GM10248 (cell line): Measurements from ENCODE around the gene DRC3.

Experiments used
- CTCF ChIA-PET: fragments of 300-600 bp; sonication (Branson Sonifier 250); formaldehyde crosslinking; extraction: SDS; loops from one replicate; lab custom pipeline; 2021; ENCODE audit warnings: antibody characterized with exemption; lab: Yijun Ruan, JAX
- POLR2A ChIA-PET: fragments of 350-650 bp; sonication (Branson Sonifier 250); formaldehyde crosslinking; extraction: SDS; loops from one replicate; lab custom pipeline; 2020; ENCODE audit warnings: antibody characterized with exemption; lab: Yijun Ruan, JAX
- DNase-seq: peaks from one replicate; pipeline ENCODE4 v3.0.0; 2012; ENCODE audit errors: extremely low spot score
- TF ChIP-seq, protein P1 (sequence below): IDR thresholded peaks from 2 replicates; pipeline ENCODE4 v1.5.1; 2012; ENCODE audit warnings: mild to moderate bottlenecking, low read depth; ENCODE audit errors: extremely low read depth, missing control alignments, control extremely low read depth

The DRC3 gene

GRCh38 chr17:18025945-18026776, 53.5 kb downstream of the DRC3 start:
- CTCF ChIA-PET: interaction anchor here (1.1 to 4.9 kb wide), 8 partner anchors 8 to 135 kb away, joined by 3 to 32 read pairs (median 4); no protein-coding TSS in a partner anchor
- POLR2A ChIA-PET: no interaction called here
- DNase-seq: no peak
- TF ChIP-seq, protein P1, sequence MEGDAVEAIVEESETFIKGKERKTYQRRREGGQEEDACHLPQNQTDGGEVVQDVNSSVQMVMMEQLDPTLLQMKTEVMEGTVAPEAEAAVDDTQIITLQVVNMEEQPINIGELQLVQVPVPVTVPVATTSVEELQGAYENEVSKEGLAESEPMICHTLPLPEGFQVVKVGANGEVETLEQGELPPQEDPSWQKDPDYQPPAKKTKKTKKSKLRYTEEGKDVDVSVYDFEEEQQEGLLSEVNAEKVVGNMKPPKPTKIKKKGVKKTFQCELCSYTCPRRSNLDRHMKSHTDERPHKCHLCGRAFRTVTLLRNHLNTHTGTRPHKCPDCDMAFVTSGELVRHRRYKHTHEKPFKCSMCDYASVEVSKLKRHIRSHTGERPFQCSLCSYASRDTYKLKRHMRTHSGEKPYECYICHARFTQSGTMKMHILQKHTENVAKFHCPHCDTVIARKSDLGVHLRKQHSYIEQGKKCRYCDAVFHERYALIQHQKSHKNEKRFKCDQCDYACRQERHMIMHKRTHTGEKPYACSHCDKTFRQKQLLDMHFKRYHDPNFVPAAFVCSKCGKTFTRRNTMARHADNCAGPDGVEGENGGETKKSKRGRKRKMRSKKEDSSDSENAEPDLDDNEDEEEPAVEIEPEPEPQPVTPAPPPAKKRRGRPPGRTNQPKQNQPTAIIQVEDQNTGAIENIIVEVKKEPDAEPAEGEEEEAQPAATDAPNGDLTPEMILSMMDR: no peak

DNA sequence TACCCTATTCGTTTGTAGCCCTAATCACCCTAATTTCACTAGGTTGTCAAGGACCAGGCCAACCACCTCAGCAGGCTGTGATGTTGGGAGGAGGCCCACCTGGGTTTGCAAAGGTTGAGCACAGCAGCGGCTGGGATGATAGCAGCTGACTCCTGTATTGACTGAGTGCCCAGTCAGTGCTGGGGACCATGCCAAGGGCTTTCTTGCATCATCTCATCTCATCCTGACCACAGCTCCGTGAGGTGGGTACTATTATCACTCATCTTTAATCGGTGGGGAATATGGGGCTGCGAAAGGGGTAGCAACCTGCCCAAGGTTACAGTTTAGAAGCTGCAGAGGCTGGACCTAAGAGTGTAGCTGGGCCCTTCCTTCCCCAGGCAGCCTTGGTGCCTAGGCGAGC, 54.6 kb downstream of the DRC3 start:
- no peak for DNase-seq
- ChIA-PET CTCF (interaction anchor here (1.3 to 4.9 kb wide), 3 partner anchors 108 to 166 kb away, joined by 3 to 19 read pairs (median 5); no protein-coding TSS in a partner anchor), POLR2A (no interaction called here)
- TF ChIP-seq, protein P1: no peak

- ChIA-PET CTCF (interaction anchor here (1.1 to 4.9 kb wide), 6 partner anchors 10 to 168 kb away, joined by 3 to 19 read pairs (median 4); no protein-coding TSS in a partner anchor), POLR2A (no interaction called here)
- TF ChIP-seq, protein P1: no peak
- DNase-seq: no peak
These were observed 55.7 kb downstream of the DRC3 start for GRCh38 chr17:18028114-18028951.

GRCh38 chr17:18028952-18029540, 56.4 kb downstream of the DRC3 start:
- DNase-seq: no peak
- ChIA-PET CTCF (interaction anchor here (1.1 to 4.9 kb wide), 4 partner anchors 9 to 169 kb away, joined by 3 to 19 read pairs (median 4); no protein-coding TSS in a partner anchor), POLR2A (no interaction called here)
- TF ChIP-seq, protein P1: no peak

DNA sequence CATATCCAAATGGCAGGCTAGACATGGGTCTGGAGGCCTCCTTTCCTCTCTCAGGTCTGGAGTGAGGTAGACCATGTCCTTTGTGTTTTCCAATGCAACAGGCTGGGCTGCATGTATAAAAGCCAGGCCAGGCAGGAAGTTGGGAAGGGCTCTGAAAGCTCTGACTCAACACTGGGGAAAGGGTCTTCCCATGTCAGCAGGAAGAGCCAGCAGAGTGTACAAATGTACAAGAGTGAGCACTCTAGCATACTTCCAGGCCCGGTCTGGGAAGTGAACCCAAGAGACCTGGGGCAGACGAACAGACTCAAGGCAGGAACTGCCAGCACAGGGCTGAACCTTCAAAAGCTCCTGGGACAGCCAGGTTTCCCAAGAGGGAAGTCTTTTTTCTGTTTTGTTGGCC, 59.3 kb downstream of the DRC3 start:
- DNase-seq: no peak
- TF ChIP-seq, protein P1: no peak
- ChIA-PET POLR2A (no interaction called here), CTCF (interaction anchor here (0.9 to 4.0 kb wide), 7 partner anchors 7 to 350 kb away, joined by 3 to 50 read pairs (median 10); no protein-coding TSS in a partner anchor)

DNA sequence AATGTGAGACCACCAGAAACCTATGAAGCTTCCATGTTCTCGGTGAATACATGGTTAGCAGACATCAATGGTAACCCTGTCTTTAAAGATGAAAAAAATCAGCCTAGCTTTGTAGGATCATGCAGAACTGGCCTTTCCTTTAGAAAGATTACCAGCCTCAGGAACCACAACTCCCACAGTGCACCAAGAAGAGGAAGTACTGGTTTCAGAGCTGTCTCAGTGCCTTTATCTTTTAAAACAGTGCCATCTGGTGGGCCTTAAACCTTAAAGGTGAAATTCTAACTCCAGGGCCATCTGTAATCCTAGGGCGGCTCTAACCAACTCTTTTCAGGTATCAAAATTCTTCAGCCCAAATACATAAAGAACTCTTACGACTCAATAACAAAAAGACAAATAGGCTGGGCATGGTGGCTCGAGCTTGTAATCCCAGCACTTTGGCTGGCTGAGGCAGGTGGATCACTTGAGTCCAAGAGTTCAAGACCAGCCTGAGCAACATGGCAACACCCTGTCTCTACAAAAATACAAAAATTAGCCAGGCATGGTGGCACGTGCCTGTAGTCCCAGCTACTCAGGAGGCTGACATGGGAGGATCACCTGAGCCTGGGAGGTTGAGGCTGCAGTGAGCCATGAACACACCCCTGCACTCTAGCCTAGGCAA, 60.9 kb downstream of the DRC3 start:
- peak; percentile 80 for DNase-seq
- TF ChIP-seq, protein P1: peak; percentile 63
- CTCF ChIA-PET: interaction anchor here (0.7 to 4.0 kb wide), 39 partner anchors 9 to 537 kb away, joined by 3 to 50 read pairs (median 4); partner anchors contain the start of genes DRC3, RASD1 and TOM1L2
- POLR2A ChIA-PET: interaction anchor here (0.7 kb wide), 1 partner anchor 267 kb away, joined by 3 read pairs; no protein-coding TSS in a partner anchor
